HepG2 (cell line): ENCODE data around the gene VGLL4. TPM values are rescaled to one million over a fixed set of nuclear protein-coding genes. Genes with fewer than 3 reads are reported as not detected.
A peak's percentile ranks its signal among the peaks of the same experiment; 100 is the strongest.

Experiments used
- AGO1 ChIP-seq: fragments of 200-400 bp; formaldehyde crosslinking; IDR thresholded peaks from 2 replicates; pipeline ENCODE4 v1.6.1; 2017; ENCODE audit warnings: mild to moderate bottlenecking, low read depth, low read length, moderate library complexity; ENCODE audit not compliant: poor library complexity, severe bottlenecking
- GATA4 ChIP-seq: sonication (generic); IDR thresholded peaks from 2 replicates; pipeline ENCODE4 v1.6.1; 2016; ENCODE audit warnings: antibody characterized with exemption, low read depth, borderline replicate concordance
- HNF4G ChIP-seq, 2 experiments: sonication (generic) in 1 of 2; formaldehyde crosslinking in 1 of 2; IDR thresholded peaks; 2 replicates each; pipeline versions ENCODE4 v1.4.0 to v1.6.1; 2011 to 2020; ENCODE audit warnings: borderline replicate concordance in 2 of 2, low read depth in 2 of 2, mild to moderate bottlenecking in 2 of 2, low read length in 1 of 2, missing genetic modification reagents in 1 of 2, moderate library complexity in 1 of 2
- IRF2 ChIP-seq: IDR thresholded peaks from 2 replicates; pipeline ENCODE4 v1.6.1; 2018; ENCODE audit warnings: missing genetic modification reagents, missing compliant biosample characterization
- IRX3 ChIP-seq: sonication (generic); formaldehyde crosslinking; IDR thresholded peaks from 2 replicates; pipeline ENCODE4 v1.8.1; 2023; ENCODE audit warnings: mild to moderate bottlenecking, low read depth, missing genetic modification reagents, borderline replicate concordance
- KMT2A ChIP-seq: sonication (generic); formaldehyde crosslinking; IDR thresholded peaks from 2 replicates; pipeline ENCODE4 v1.4.0; 2020; ENCODE audit warnings: missing genetic modification reagents
- MAF1 ChIP-seq: sonication (generic); formaldehyde crosslinking; IDR thresholded peaks from 2 replicates; pipeline ENCODE4 v1.5.0; 2020; ENCODE audit warnings: missing genetic modification reagents, borderline replicate concordance
- MIXL1 ChIP-seq: IDR thresholded peaks from 2 replicates; pipeline ENCODE4 v1.6.1; 2016
- MTA1 ChIP-seq: sonication (generic); formaldehyde crosslinking; IDR thresholded peaks from 2 replicates; pipeline ENCODE4 v1.4.0; 2020; ENCODE audit warnings: missing genetic modification reagents, mild to moderate bottlenecking, borderline replicate concordance
- SRF ChIP-seq: IDR thresholded peaks from 2 replicates; pipeline ENCODE4 v1.6.1; 2011; ENCODE audit warnings: mild to moderate bottlenecking, low read depth, low read length, moderate library complexity
- TEAD3 ChIP-seq: optimal IDR thresholded peaks from 2 replicates; pipeline ENCODE3; 2016; ENCODE audit warnings: borderline replicate concordance
- ZNF564 ChIP-seq: sonication (generic); formaldehyde crosslinking; IDR thresholded peaks from 2 replicates; pipeline ENCODE4 v1.8.1; 2023; ENCODE audit warnings: mild to moderate bottlenecking, missing genetic modification reagents
- ZSCAN30 ChIP-seq: sonication (generic); formaldehyde crosslinking; IDR thresholded peaks from 2 replicates; pipeline ENCODE4 v1.5.0; 2020; ENCODE audit warnings: mild to moderate bottlenecking, missing genetic modification reagents
- polyA plus RNA-seq, 8 experiments: library from polyadenylated mRNA; depleted of rRNA in 3 of 8; stranded (reverse) in 7 of 8; unstranded in 1 of 8; fragments of >200 nt; fragmentation: Illumina TruSeq in 4 of 8; extraction: Trizol in 4 of 8; gene quantifications; 2 replicates each; pipeline versions ENCODE4 v1.2.1 to v1.2.3, GENCODE V29; 2011 to 2016; ENCODE audit warnings: low read depth in 4 of 8, missing spikeins in 1 of 8, mixed read lengths in 1 of 8; ENCODE audit not compliant: insufficient read depth in 1 of 8
- total RNA-seq, 5 experiments: library from RNA; depleted of rRNA; stranded (reverse); fragments of >200 nt; fragmentation: Illumina TruSeq; extraction: Trizol; gene quantifications; 2 replicates each; pipeline ENCODE4 v1.2.3, GENCODE V29; 2016; ENCODE audit warnings: low read depth in 1 of 5
- TF ChIP-seq, protein P1 (sequence below): sonication (generic); formaldehyde crosslinking; IDR thresholded peaks from 2 replicates; pipeline ENCODE4 v1.4.0; 2020; ENCODE audit warnings: mild to moderate bottlenecking, missing genetic modification reagents
- TF ChIP-seq, protein P2 (sequence below): sonication (generic); formaldehyde crosslinking; IDR thresholded peaks from 2 replicates; pipeline ENCODE4 v1.4.0; 2020; ENCODE audit warnings: missing genetic modification reagents, borderline replicate concordance
- TF ChIP-seq, protein P3 (sequence below): sonication (generic); formaldehyde crosslinking; IDR thresholded peaks from 2 replicates; pipeline ENCODE4 v1.4.0; 2020; ENCODE audit warnings: missing genetic modification reagents

The VGLL4 gene
- total and polyA plus RNA-seq, 2 of the 13 experiments (the other 11 are each of a cell fraction or from before 2014, with no cell fraction given), result 23.2 to 39.0 TPM

DNA sequence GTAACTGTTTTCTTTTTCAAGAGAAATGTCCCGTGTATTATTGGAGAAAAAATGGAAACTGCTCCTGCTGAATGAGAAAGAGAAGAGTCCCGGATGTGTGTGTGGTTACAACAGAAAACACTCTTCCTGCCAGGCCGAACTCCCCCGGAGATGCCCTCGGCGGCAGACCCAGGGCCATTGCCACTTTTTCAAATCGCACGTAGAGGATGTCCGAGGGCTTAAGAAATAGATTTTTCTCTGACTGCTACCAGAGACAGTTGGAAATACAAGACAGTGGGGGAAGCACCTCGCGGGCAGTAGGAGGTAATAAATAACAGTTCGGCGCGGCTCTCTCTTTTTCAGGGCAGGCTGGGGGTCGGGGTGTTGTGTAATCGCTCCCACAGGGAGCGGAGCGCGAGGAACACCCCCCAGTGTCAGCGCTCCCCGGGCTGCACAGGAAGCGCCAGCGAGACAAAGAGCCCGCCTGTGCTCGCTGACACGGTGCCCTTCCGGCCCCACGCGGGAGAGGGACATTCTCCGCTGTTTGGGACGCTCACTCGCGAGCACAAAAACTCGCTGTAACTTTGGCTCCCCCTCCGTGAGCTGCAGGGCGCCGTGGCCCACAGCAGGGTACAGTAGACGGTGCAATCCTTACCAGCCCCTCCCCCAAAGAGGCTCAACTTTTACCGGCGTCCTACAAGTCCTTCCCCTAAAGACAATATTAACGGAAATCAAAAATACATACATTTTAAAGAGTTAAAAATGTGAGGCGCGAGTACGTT, 1.1 kb downstream of the VGLL4 start (continued):
- peak; percentile 63 for TF ChIP-seq TEAD3 (CRISPR knock-in tag)
- 0 out of 2 replicates have a peak, but pooled peaks have one; percentile 33 for TF ChIP-seq MAF1 (CRISPR knock-in tag)
- no peak for TF ChIP-seq HNF4G (IDR thresholded peaks at IDR 0.05; ENCODE audit: borderline replicate concordance, low read depth, low read length)
- 0 out of 2 replicates have a peak, but pooled peaks have one; percentile 24 for TF ChIP-seq HNF4G (CRISPR knock-in tag; IDR thresholded peaks at IDR 0.05; ENCODE audit: borderline replicate concordance, low read depth)
- peak; percentile 71; the same call in 1 of the 2 replicates for TF ChIP-seq IRF2 (CRISPR knock-in tag)
- TF ChIP-seq IRX3 (CRISPR knock-in tag), result no peak
- 0 out of 2 replicates have a peak, but pooled peaks have one; percentile 24 for TF ChIP-seq MIXL1 (CRISPR knock-in tag)
- TF ChIP-seq KMT2A, result peak; percentile 67; the same call in 1 of the 2 replicates
- peak; percentile 64; the same call in 1 of the 2 replicates for TF ChIP-seq ZNF564 (CRISPR knock-in tag)
- TF ChIP-seq, protein P1, sequence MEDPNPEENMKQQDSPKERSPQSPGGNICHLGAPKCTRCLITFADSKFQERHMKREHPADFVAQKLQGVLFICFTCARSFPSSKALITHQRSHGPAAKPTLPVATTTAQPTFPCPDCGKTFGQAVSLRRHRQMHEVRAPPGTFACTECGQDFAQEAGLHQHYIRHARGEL (CRISPR knock-in tag), result peak; percentile 47; the same call in 1 of the 2 replicates
- TF ChIP-seq, protein P2, sequence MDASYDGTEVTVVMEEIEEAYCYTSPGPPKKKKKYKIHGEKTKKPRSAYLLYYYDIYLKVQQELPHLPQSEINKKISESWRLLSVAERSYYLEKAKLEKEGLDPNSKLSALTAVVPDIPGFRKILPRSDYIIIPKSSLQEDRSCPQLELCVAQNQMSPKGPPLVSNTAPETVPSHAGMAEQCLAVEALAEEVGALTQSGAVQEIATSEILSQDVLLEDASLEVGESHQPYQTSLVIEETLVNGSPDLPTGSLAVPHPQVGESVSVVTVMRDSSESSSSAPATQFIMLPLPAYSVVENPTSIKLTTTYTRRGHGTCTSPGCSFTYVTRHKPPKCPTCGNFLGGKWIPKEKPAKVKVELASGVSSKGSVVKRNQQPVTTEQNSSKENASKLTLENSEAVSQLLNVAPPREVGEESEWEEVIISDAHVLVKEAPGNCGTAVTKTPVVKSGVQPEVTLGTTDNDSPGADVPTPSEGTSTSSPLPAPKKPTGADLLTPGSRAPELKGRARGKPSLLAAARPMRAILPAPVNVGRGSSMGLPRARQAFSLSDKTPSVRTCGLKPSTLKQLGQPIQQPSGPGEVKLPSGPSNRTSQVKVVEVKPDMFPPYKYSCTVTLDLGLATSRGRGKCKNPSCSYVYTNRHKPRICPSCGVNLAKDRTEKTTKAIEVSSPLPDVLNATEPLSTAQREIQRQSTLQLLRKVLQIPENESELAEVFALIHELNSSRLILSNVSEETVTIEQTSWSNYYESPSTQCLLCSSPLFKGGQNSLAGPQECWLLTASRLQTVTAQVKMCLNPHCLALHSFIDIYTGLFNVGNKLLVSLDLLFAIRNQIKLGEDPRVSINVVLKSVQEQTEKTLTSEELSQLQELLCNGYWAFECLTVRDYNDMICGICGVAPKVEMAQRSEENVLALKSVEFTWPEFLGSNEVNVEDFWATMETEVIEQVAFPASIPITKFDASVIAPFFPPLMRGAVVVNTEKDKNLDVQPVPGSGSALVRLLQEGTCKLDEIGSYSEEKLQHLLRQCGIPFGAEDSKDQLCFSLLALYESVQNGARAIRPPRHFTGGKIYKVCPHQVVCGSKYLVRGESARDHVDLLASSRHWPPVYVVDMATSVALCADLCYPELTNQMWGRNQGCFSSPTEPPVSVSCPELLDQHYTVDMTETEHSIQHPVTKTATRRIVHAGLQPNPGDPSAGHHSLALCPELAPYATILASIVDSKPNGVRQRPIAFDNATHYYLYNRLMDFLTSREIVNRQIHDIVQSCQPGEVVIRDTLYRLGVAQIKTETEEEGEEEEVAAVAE (CRISPR knock-in tag), result 0 out of 2 replicates have a peak, but pooled peaks have one; percentile 27
- TF ChIP-seq ZSCAN30 (CRISPR knock-in tag), result 0 out of 2 replicates have a peak, but pooled peaks have one; percentile 50
- no peak for TF ChIP-seq SRF
- peak; percentile 78; the same call in 1 of the 2 replicates for TF ChIP-seq MTA1 (CRISPR knock-in tag)
- TF ChIP-seq GATA4, result no peak; the same call in 1 of the 2 replicates
- TF ChIP-seq, protein P3, sequence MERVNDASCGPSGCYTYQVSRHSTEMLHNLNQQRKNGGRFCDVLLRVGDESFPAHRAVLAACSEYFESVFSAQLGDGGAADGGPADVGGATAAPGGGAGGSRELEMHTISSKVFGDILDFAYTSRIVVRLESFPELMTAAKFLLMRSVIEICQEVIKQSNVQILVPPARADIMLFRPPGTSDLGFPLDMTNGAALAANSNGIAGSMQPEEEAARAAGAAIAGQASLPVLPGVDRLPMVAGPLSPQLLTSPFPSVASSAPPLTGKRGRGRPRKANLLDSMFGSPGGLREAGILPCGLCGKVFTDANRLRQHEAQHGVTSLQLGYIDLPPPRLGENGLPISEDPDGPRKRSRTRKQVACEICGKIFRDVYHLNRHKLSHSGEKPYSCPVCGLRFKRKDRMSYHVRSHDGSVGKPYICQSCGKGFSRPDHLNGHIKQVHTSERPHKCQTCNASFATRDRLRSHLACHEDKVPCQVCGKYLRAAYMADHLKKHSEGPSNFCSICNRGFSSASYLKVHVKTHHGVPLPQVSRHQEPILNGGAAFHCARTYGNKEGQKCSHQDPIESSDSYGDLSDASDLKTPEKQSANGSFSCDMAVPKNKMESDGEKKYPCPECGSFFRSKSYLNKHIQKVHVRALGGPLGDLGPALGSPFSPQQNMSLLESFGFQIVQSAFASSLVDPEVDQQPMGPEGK (CRISPR knock-in tag), result peak; percentile 94
- TF ChIP-seq AGO1, result peak; percentile 66
